ENCODE results near the gene IQSEC1.

The IQSEC1 gene

GRCh38 chr3:13083898-13084297 is 10.7 kb upstream of the IQSEC1 start:
- TF ChIP-seq CTCF (IDR thresholded peaks at IDR 0.05; ENCODE audit: low read depth, low read length), result no peak
- TF ChIP-seq MYC (IDR thresholded peaks at IDR 0.05; ENCODE audit: low read depth, low read length), result no peak
- no peak for TF ChIP-seq POLR2A (IDR thresholded peaks at IDR 0.05; ENCODE audit: extremely low read depth, insufficient read length)
- TF ChIP-seq MAX (IDR thresholded peaks at IDR 0.05; ENCODE audit: low read depth, low read length), result no peak
- no peak for DNase-seq (ENCODE audit: low read depth)
- H3K4me3 ChIP-seq (ENCODE audit: low read depth, low read length), result no peak overlapping the region

GRCh38 chr3:13083254-13083653 is 10.0 kb upstream of the IQSEC1 start:
- no peak overlapping the region for H3K4me3 ChIP-seq (ENCODE audit: low read depth, low read length)

GRCh38 chr3:13082677-13083076 is 9.4 kb upstream of the IQSEC1 start:
- no peak for DNase-seq (ENCODE audit: low read depth)
- no peak for TF ChIP-seq POLR2A (IDR thresholded peaks at IDR 0.05; ENCODE audit: extremely low read depth, insufficient read length)
- TF ChIP-seq MAX (IDR thresholded peaks at IDR 0.05; ENCODE audit: low read depth, low read length), result no peak
- TF ChIP-seq CTCF (IDR thresholded peaks at IDR 0.05; ENCODE audit: low read depth, low read length), result no peak
- TF ChIP-seq MYC (IDR thresholded peaks at IDR 0.05; ENCODE audit: low read depth, low read length), result no peak
- no peak overlapping the region for H3K4me3 ChIP-seq (ENCODE audit: low read depth, low read length)

More at GRCh38 chr3:13083254-13083653, 10.0 kb upstream of the IQSEC1 start:
- no peak for TF ChIP-seq CTCF (IDR thresholded peaks at IDR 0.05; ENCODE audit: low read depth, low read length)
- no peak for TF ChIP-seq MYC (IDR thresholded peaks at IDR 0.05; ENCODE audit: low read depth, low read length)
- no peak for TF ChIP-seq MAX (IDR thresholded peaks at IDR 0.05; ENCODE audit: low read depth, low read length)
- TF ChIP-seq POLR2A (IDR thresholded peaks at IDR 0.05; ENCODE audit: extremely low read depth, insufficient read length), result no peak
- DNase-seq (ENCODE audit: low read depth), result no peak

- no peak overlapping the region for H3K4me3 ChIP-seq (ENCODE audit: low read depth, low read length)
- TF ChIP-seq CTCF (IDR thresholded peaks at IDR 0.05; ENCODE audit: low read depth, low read length), result no peak
- TF ChIP-seq POLR2A (IDR thresholded peaks at IDR 0.05; ENCODE audit: extremely low read depth, insufficient read length), result no peak
- no peak for TF ChIP-seq MAX (IDR thresholded peaks at IDR 0.05; ENCODE audit: low read depth, low read length)
- no peak for TF ChIP-seq MYC (IDR thresholded peaks at IDR 0.05; ENCODE audit: low read depth, low read length)
- DNase-seq (ENCODE audit: low read depth), result no peak
Measured at GRCh38 chr3:13081603-13082360, 8.6 kb upstream of the IQSEC1 start.

- DNase-seq (ENCODE audit: low read depth), result peak; percentile 79
- no peak for TF ChIP-seq MYC (IDR thresholded peaks at IDR 0.05; ENCODE audit: low read depth, low read length)
- no peak for TF ChIP-seq CTCF (IDR thresholded peaks at IDR 0.05; ENCODE audit: low read depth, low read length)
- TF ChIP-seq MAX (IDR thresholded peaks at IDR 0.05; ENCODE audit: low read depth, low read length), result no peak
- no peak for TF ChIP-seq POLR2A (IDR thresholded peaks at IDR 0.05; ENCODE audit: extremely low read depth, insufficient read length)
- H3K4me3 ChIP-seq (ENCODE audit: low read depth, low read length), result no peak overlapping the region
Measured at GRCh38 chr3:13080591-13080990, 7.4 kb upstream of the IQSEC1 start.
